KG1 (cell line): ENCODE results near the gene YJU2.
A peak's percentile ranks its signal among the peaks of the same experiment; 100 is the strongest.
"Not testable (repeated sequence)": the region's sequence is repeated elsewhere in the genome, so short reads cannot be mapped to it uniquely, and the experiment has no call there.

ENCODE experiments used
- DNase-seq: peaks from one replicate; lab custom pipeline; 2025; lab: John Stamatoyannopoulos, UW

The YJU2 gene

GRCh38 chr19:4246767-4247593 is at the start of gene YJU2:
Gene YJU2 (plus strand): TSS chr19:4247080. CDS start chr19:4247147, 67 bp downstream.
- peak; percentile 99 for DNase-seq

GRCh38 chr19:4197228-4197624 is 49.7 kb upstream of the YJU2 start:
- no peak for DNase-seq

- DNase-seq: no peak
Observed at GRCh38 chr19:4197625-4198466, 49.0 kb upstream of the YJU2 start.

- DNase-seq: no peak
Observed at GRCh38 chr19:4198467-4199126, 48.3 kb upstream of the YJU2 start.

- DNase-seq: no peak
Observed at GRCh38 chr19:4199699-4200293, 47.1 kb upstream of the YJU2 start.

- DNase-seq: no peak
Observed at GRCh38 chr19:4200940-4201542, 45.8 kb upstream of the YJU2 start.

GRCh38 chr19:4201798-4202197 is 45.1 kb upstream of the YJU2 start:
- no peak for DNase-seq

- DNase-seq: no peak
Observed at GRCh38 chr19:4206818-4207484, 39.9 kb upstream of the YJU2 start.

GRCh38 chr19:4208385-4209094 is 38.3 kb upstream of the YJU2 start:
- no peak for DNase-seq

GRCh38 chr19:4210166-4210731 is 36.6 kb upstream of the YJU2 start:
- DNase-seq: no peak

GRCh38 chr19:4213116-4213515 is 33.8 kb upstream of the YJU2 start:
- DNase-seq: no peak

- no peak for DNase-seq
Observed at GRCh38 chr19:4215807-4216206, 31.1 kb upstream of the YJU2 start.

GRCh38 chr19:4216846-4217245 is 30.0 kb upstream of the YJU2 start:
- DNase-seq: no peak

- DNase-seq: no peak
Observed at GRCh38 chr19:4217429-4218264, 29.2 kb upstream of the YJU2 start.

- DNase-seq: not testable (repeated sequence)
Observed at GRCh38 chr19:4218523-4218922, 28.4 kb upstream of the YJU2 start.

- no peak for DNase-seq
Observed at GRCh38 chr19:4220188-4220587, 26.7 kb upstream of the YJU2 start.

- no peak for DNase-seq
Observed at GRCh38 chr19:4224470-4224869, 22.4 kb upstream of the YJU2 start.

GRCh38 chr19:4225885-4226284 is 21.0 kb upstream of the YJU2 start:
- no peak for DNase-seq

GRCh38 chr19:4227771-4228170 is 19.1 kb upstream of the YJU2 start:
- DNase-seq: no peak
